ENCODE data around the gene ARF4.
A peak's percentile ranks its signal among the peaks of the same experiment; 100 is the strongest.

ARF4 gene

DNA sequence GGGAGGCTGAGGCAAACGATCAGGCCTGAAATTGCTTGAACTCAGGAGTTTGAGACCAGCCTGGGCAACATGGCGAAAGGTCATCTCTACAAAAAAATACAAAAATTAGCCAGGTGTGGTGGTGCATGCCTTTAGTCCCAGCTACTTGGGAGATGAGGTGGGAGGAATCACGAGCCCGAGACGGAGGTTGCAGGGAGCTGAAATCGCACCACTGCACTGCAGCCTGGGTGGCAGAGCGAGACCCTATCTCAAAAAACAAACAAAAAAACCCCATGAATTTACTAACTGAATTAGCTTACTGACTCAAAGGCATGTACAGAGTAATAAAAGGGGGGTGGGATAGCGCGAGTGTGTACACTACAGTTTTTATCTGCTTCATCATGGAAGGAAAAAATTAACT, 19.3 kb downstream of the ARF4 start:
- no peak for DNase-seq (ENCODE audit: low spot score)

GRCh38 chr3:57575966-57576626, 21.0 kb downstream of the ARF4 start:
- DNase-seq (ENCODE audit: low spot score): no peak

DNA sequence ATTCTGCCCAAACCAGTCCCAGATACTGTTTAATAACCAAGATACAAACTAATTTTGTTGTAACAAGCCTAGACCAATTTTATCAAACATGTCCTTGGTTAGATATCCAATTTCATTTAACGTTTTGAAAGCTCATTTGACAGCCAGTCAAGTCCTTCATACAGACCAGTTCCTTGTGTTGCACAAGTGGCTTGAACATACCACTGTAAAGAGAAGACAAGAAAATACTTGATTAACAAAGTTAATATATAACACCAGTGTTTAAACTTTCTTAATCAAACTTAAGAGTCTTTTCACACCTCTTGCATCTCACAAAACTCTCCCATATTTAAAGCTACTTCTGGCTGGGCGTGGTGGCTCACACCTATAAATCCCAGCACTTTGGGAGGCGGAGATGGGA, 25.0 kb downstream of the ARF4 start:
- no peak for DNase-seq (ENCODE audit: low spot score)

DNA sequence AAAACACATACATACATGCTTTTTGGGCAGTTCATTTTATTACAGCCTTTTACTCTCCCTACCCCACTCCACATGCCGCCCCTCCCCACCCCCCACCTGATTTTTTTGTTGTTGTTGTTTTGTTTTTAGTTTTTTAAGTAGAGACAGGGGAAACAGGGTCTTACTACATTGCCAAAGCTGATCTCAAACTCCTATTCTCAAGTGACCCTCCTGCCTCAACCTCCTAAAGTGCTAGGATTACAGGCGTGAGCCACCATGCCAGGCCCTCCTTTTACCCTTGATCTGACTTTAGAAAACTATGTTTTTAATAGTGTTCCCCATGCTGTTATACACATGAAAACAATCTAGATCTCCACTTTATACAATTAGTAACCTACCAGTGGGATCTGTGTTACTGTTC, 26.3 kb downstream of the ARF4 start:
- DNase-seq (ENCODE audit: low spot score): no peak

- no peak for DNase-seq (ENCODE audit: low spot score)
These were observed 27.2 kb downstream of the ARF4 start for GRCh38 chr3:57569859-57570450.

GRCh38 chr3:57559526-57559925, 37.6 kb downstream of the ARF4 start:
- peak; percentile 79 for DNase-seq (ENCODE audit: low spot score)

DNA sequence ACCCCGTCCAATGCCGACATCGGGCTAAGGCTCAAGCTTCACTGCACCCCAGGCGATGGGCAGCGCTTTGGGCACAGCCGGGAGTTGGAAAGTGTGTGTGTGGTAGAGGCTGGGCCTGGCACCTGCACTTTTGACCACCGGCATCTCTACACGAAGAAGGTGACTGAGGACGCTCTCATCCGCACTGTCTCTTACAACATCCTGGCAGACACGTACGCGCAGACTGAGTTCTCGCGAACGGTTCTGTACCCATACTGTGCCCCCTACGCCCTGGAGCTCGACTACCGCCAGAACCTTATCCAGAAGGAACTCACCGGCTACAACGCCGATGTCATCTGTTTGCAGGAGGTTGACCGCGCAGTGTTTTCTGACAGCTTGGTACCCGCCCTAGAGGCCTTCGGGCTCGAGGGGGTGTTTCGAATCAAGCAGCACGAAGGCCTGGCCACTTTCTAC, 40.0 kb downstream of the ARF4 start:
- peak; percentile 72 for DNase-seq (ENCODE audit: low spot score)

DNA sequence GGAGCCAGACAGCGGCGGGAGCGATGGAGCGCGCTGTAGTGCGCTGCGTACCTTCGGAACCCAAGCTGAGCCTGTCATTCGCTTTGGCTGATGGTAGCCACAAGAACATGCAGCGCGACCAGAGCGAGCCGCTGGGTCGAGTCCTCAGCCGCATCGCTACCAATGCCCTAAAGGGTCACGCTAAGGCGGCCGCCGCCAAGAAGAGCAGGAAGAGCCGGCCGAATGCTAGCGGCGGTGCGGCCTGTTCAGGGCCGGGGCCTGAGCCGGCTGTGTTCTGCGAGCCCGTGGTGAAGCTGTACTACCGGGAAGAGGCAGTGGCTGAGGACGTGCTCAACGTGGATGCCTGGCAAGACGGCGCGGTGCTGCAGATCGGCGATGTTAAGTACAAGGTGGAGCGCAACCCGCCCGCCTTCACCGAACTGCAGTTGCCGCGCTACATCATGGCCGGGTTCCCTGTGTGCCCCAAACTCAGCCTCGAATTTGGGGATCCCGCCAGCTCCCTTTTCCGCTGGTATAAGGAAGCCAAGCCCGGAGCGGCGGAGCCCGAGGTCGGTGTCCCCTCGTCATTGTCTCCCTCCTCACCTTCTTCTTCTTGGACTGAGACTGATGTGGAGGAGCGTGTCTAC, 40.6 kb downstream of the ARF4 start:
- DNase-seq (ENCODE audit: low spot score): peak; percentile 43

DNA sequence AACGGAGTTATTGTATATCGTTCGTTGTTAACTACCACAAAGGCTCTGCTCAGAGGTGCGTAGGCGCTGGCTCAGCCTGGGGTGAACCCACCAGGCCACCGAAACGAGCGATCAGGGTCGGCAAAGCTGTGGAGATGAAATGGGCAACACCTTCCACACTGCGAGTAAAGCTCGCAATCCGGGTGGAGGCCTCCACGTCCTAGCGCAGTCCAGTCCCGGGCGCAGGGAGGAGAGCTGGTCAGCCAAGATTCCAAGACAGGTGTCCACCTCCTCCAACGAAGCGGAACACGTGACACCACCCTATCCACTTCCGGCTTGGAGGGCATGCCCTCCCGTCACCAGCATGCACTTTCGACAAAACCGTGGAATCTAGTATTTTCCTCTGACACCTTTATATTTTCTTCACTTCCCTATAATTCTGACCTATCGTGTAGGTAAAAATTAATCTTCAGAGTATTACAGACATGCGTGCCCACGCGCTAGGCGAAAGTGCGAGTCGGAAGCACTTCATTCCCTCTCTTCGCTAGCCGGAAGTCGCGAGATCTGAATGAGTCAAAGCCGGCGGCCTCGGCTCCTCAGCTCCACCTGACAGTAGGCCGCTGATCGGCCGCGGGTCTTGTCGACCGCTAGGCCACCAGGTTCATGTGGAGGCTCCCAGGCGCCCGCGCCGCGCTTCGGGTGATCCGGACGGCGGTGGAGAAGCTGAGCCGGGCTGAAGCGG, 41.2 kb downstream of the ARF4 start, which contains the start of gene PDE12:
PDE12 (plus strand) TSS at position 537 of the 721 bp plus-strand sequence; CDS start at position 643, 106 bp downstream.
- peak; percentile 93 for DNase-seq (ENCODE audit: low spot score)

- peak; percentile 24 for DNase-seq (ENCODE audit: low spot score)
These were observed 41.8 kb downstream of the ARF4 start for GRCh38 chr3:57555306-57555705.

- no peak for DNase-seq (ENCODE audit: low spot score)
These were observed 50.5 kb downstream of the ARF4 start for GRCh38 chr3:57546616-57547015.

- DNase-seq (ENCODE audit: low spot score): no peak
These were observed 51.4 kb downstream of the ARF4 start for GRCh38 chr3:57545636-57546268.

DNA sequence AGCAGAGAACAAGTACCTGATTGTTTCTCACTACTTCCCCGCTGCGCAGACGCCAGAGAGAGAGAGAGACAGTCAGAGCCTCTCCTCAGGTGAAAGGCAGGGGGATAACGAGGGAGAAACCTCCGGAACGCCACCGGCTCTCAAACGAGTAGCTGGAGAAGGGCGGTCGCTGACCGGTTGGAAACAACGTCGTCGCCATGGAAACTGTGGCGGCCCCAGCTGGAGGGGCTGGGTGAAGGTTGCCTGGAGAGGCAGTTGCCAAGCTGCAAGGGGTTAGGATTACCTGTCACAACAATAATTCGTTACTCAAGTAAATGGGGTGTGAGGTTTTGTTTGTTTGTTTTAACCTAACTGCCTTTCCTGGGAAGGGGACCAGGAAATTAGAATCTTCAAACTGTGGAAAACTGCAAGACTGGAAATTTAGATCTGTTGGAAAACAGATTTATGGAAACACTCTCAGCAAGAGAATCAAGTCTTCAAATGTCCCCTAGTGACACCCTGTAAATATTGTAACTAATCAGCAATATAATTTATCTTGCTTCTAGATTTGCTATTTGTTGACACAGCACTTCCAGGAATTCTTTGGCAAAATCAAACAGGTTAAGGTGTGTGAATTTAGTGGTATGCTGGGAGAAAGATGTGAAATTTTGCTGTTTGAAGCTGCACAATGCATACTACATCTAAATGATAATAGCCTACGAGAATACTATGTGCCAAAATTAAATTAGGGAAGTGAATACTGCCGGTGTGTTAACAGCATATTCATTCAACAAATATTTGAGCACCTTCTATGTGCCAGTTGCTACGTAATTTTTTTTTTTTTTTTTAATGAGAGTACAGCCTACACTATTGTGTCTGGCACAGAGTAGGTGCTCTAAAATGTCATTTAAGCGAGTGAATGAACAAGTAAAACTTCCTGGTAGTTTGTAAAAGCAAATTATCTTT, 52.7 kb downstream of the ARF4 start, which contains the start of gene DNAH12:
DNAH12 (minus strand) TSS at position 164 of the 945 bp plus-strand sequence. CDS start 1,474 bp downstream, outside the sequence.
- DNase-seq (ENCODE audit: low spot score): no peak

DNA sequence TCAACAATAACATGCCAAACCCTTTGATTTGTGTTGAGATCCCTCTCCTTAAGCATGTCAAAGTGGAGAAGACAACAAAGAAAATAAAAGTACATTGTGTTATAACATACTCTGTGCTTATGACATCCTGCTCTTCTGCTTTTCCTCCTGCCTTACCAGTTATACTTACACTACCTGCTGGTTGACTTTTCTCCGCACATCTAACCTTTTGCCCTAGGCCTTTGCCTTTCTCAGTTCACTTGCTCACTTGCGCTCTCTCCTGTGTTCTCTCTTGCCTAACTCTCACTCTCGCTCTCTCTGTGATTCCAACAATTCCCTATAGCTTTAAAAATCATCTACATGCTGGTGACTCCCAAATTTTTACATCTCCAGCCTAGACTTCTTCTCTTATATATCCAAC, 58.7 kb downstream of the ARF4 start:
- no peak for DNase-seq (ENCODE audit: low spot score)

- no peak for DNase-seq (ENCODE audit: low spot score)
These were observed 67.0 kb downstream of the ARF4 start for GRCh38 chr3:57530071-57530608.

Data from RKO (cell line).